ENCODE data around the gene C19orf12.

- TF ChIP-seq GATA2 (IDR thresholded peaks at IDR 0.05; ENCODE audit: low read depth, low read length) = no peak
- no peak for TF ChIP-seq GATA3 (IDR thresholded peaks at IDR 0.05; ENCODE audit: low read depth, low read length)
These were observed 48.1 kb upstream of the C19orf12 start for GRCh38 chr19:29763196-29763595.

All from SH-SY5Y (cell line).